Lower leg skin (tissue), 3 donors: ENCODE data around the gene ASH1L.

Experiments
- CTCF ChIP-seq, 3 donors: fragments of 450-650 bp; IDR thresholded peaks; one replicate each; pipeline ENCODE4 v1.5.1; 2016; ENCODE audit warnings: antibody characterized with exemption in 3 of 3, mild to moderate bottlenecking in 3 of 3, moderate library complexity in 2 of 3
- POLR2A ChIP-seq, 2 donors: fragments of 450-650 bp; IDR thresholded peaks; one replicate each; pipeline ENCODE4 v1.6.1; 2016 to 2017; ENCODE audit warnings: antibody characterized with exemption in 2 of 2, mild to moderate bottlenecking in 1 of 2, moderate library complexity in 1 of 2

- no peak for TF ChIP-seq POLR2A (IDR thresholded peaks at IDR 0.05)
- TF ChIP-seq CTCF (IDR thresholded peaks at IDR 0.05), result no peak
These were observed 44.1 kb downstream of the ASH1L start for GRCh38 chr1:155518484-155518883.
